Measurements from ENCODE around the gene SRRD.

- TF ChIP-seq CTCF (IDR thresholded peaks at IDR 0.05) (no peak), POLR2A (IDR thresholded peaks at IDR 0.05; ENCODE audit: low read depth) (no peak)
These were observed 25.9 kb upstream of the SRRD start for GRCh38 chr22:26457661-26458272.
